Measurements from ENCODE around the gene CFAP126. TPM values are rescaled to one million over a fixed set of nuclear protein-coding genes. Genes with fewer than 3 reads are reported as not detected.
"Not testable (repeated sequence)": the region's sequence is repeated elsewhere in the genome, so short reads cannot be mapped to it uniquely, and the experiment has no call there.

CFAP126 gene
- total RNA-seq, 1 donor from 2014 or later, result not detected

DNA sequence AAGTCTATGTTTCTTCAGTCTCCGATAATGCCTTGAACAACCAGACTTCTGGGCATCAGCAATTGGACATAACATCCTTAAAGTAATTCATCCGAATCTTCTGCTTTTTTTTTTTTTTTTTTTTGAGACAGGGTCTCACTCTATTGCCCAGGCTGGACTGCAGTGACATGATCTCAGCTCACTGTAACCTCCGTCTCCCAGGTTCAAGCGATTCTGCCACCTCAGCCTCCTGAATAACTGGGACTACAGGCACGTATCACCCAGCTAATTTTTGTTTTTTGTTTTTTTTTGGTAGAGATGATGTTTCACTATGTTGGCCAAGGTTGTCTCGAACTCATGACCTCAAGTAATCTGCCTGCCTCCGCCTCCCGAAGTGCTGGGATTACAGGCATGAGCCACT lies 23.9 kb upstream of the CFAP126 start:
- Mint-ChIP-seq H3K27me3 (ENCODE audit: low read depth) (peaks cover 2% of the 10 kb centered on the region), H3K4me1 (peaks cover 14% of the 10 kb centered on the region), H3K36me3 (no peaks in the 10 kb centered on the region), H3K4me3 (peak overlapping the region; percentile 38), H3K27ac (no peak overlapping the region), H3K9me3 (no peaks in the 10 kb centered on the region)
- DNase-seq (ENCODE audit: low spot score in 2 of 2, unreplicated experiment in 2 of 2), result no peak
- TF ChIP-seq, protein P1, sequence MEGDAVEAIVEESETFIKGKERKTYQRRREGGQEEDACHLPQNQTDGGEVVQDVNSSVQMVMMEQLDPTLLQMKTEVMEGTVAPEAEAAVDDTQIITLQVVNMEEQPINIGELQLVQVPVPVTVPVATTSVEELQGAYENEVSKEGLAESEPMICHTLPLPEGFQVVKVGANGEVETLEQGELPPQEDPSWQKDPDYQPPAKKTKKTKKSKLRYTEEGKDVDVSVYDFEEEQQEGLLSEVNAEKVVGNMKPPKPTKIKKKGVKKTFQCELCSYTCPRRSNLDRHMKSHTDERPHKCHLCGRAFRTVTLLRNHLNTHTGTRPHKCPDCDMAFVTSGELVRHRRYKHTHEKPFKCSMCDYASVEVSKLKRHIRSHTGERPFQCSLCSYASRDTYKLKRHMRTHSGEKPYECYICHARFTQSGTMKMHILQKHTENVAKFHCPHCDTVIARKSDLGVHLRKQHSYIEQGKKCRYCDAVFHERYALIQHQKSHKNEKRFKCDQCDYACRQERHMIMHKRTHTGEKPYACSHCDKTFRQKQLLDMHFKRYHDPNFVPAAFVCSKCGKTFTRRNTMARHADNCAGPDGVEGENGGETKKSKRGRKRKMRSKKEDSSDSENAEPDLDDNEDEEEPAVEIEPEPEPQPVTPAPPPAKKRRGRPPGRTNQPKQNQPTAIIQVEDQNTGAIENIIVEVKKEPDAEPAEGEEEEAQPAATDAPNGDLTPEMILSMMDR (IDR thresholded peaks at IDR 0.05; ENCODE audit: unreplicated experiment), result no peak

DNA sequence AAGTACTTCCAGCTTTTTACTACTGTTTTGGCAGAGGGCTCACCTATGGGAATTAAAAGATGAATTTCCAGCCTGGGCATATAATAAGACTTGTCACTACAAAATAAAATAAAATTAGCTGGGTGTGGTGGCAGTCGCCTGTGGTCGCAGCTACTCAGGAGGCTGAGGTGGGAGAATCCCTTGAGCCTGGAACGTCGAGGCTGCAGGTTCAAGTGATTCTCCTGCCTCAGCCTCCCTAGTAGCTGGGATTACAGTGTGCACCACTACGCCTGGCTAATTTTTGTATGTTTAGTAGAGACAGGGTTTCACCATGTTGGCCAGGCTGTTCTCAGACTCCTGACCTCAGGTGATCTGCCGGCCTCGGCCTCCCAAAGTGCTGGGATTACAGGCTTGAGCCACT lies 23.5 kb upstream of the CFAP126 start:
- not testable (repeated sequence) for H3K36me3 Mint-ChIP-seq; H3K27me3 Mint-ChIP-seq (ENCODE audit: low read depth); H3K27ac Mint-ChIP-seq; H3K9me3 Mint-ChIP-seq; DNase-seq (ENCODE audit: low spot score in 2 of 2, unreplicated experiment in 2 of 2)
- Mint-ChIP-seq H3K4me3 (peak overlapping the region; percentile 84), H3K4me1 (peaks cover 14% of the 10 kb centered on the region)

DNA sequence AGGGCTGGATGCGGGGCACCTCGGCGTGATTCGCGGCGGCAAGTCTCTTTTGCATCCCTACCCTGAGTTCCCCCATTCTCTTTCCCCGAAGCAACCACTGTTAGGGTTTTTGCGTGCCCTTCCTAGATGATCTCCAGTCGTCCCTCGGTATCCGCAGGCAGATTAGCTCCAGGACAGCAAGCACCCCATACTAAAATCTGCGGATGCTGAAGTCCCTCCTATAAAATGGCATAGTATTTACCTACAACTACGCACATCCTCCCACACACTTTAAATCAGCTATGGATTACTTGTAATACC lies 22.8 kb upstream of the CFAP126 start:
- Mint-ChIP-seq H3K27me3 (ENCODE audit: low read depth) (peaks cover 2% of the 10 kb centered on the region), H3K9me3 (no peaks in the 10 kb centered on the region), H3K4me1 (peaks cover 14% of the 10 kb centered on the region), H3K36me3 (no peaks in the 10 kb centered on the region), H3K27ac (peak overlapping the region; percentile 94), H3K4me3 (peak overlapping the region; percentile 84)
- TF ChIP-seq, protein P1 (IDR thresholded peaks at IDR 0.05; ENCODE audit: unreplicated experiment), result no peak
- DNase-seq (ENCODE audit: low spot score in 2 of 2, unreplicated experiment in 2 of 2), result no peak

DNA sequence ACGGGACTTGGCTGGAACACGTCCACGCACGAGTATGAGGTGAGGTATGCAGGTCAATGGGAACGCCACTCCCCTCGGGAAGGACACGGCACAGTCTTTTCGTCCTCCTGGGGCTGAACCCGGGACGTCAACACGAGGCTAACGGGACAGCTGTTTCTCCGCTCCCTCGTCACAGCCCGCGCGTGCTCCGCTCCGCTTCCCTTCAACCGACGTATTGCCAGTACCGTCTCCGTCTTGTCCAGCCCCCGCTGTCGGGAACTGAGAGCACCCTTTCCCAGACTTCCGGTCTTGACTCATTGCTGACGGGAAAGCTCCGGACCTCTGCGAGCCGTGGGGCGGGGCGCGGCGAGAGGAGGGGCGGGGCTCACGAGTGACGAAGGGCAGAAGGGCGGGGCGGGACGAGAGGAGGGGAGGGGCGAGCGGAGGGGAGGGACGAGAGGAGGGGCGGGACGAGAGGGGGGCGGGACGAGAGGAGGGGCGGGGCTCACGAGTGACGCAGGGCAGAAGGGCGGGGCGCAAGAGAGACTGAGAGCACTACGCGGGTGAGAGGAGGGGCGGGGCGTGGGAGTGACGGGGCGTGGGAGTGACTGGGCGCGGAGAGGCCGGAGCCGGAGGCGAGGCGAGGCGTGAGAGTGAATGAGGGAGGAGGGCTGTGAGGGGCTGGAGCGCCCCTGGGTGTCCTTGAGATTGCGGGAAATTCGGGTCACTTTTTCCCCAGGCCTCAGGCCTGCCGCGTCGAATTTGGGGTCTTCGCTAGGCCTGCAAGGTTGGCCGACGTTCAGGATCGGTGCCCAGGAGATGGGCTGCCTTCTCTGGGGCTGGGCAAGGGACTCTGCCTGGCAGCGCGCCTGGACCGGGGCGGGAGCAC lies 22.2 kb upstream of the CFAP126 start:
- peak overlapping the region; percentile 98 for H3K27ac Mint-ChIP-seq
- TF ChIP-seq, protein P1 (IDR thresholded peaks at IDR 0.05; ENCODE audit: unreplicated experiment), result no peak
- peaks cover 14% of the 10 kb centered on the region for H3K4me1 Mint-ChIP-seq
- H3K9me3 Mint-ChIP-seq, result no peaks in the 10 kb centered on the region
- DNase-seq (ENCODE audit: low spot score in 2 of 2, unreplicated experiment in 2 of 2), result peak; percentile 95 to 96
- H3K36me3 Mint-ChIP-seq, result no peaks in the 10 kb centered on the region
- H3K27me3 Mint-ChIP-seq (ENCODE audit: low read depth), result peaks cover 2% of the 10 kb centered on the region
- H3K4me3 Mint-ChIP-seq, result peak overlapping the region; percentile 84

DNA sequence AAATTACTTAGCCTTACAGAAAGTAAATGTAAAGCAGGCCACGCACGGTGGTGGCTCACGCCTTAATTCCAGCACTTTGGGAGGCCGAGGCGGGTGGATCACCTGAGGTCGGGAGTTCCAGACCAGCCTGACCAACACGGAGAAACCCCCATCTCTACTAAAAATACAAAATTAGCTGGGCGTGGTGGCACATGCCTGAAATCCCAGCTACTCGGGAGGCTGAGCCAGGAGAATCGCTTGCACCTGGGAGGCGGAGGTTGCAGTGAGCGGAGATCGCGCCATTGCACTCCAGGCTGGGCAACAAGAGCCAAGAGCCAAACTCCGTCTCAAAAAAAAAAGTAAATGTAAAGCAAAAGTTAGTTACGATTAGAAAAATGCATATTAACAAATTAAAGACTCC lies 21.5 kb upstream of the CFAP126 start:
- not testable (repeated sequence) for H3K9me3 Mint-ChIP-seq; H3K36me3 Mint-ChIP-seq; H3K27me3 Mint-ChIP-seq (ENCODE audit: low read depth); H3K4me1 Mint-ChIP-seq; DNase-seq (ENCODE audit: low spot score in 2 of 2, unreplicated experiment in 2 of 2)
- Mint-ChIP-seq H3K27ac (peak overlapping the region; percentile 98), H3K4me3 (peak overlapping the region; percentile 84)

DNA sequence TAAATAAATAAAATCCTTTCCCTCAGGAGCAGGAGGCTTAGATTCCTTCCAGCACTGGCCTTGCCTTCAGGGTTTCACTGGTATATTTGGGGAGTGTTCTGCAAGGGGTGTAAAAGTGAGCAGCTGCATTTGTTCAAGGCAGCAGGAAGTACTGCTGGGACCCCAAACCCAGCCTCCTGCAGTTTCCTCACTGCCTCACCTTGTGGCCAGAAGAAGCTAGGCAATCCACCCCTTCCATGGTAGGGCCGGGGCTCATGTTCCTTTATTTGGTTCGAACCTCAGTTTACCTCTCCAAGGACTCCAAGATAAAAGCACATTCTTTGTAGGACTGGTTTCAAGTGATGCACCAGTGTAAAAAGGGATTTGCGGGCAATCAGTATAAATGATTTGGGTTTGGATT lies 21.0 kb upstream of the CFAP126 start:
- Mint-ChIP-seq H3K27ac (peak overlapping the region; percentile 98), H3K36me3 (no peaks in the 10 kb centered on the region), H3K9me3 (no peaks in the 10 kb centered on the region), H3K4me3 (peak overlapping the region; percentile 84), H3K27me3 (ENCODE audit: low read depth) (no peaks in the 10 kb centered on the region), H3K4me1 (peaks cover 10% of the 10 kb centered on the region)
- DNase-seq (ENCODE audit: low spot score in 2 of 2, unreplicated experiment in 2 of 2), result no peak
- TF ChIP-seq, protein P1 (IDR thresholded peaks at IDR 0.05; ENCODE audit: unreplicated experiment), result no peak
